ENCODE results near the gene RAB24. TPM values are rescaled to one million over a fixed set of nuclear protein-coding genes. Genes with fewer than 3 reads are reported as not detected.

RAB24 gene
- polyA plus RNA-seq, 1 donor from 2014 or later: 79.0 TPM

DNA sequence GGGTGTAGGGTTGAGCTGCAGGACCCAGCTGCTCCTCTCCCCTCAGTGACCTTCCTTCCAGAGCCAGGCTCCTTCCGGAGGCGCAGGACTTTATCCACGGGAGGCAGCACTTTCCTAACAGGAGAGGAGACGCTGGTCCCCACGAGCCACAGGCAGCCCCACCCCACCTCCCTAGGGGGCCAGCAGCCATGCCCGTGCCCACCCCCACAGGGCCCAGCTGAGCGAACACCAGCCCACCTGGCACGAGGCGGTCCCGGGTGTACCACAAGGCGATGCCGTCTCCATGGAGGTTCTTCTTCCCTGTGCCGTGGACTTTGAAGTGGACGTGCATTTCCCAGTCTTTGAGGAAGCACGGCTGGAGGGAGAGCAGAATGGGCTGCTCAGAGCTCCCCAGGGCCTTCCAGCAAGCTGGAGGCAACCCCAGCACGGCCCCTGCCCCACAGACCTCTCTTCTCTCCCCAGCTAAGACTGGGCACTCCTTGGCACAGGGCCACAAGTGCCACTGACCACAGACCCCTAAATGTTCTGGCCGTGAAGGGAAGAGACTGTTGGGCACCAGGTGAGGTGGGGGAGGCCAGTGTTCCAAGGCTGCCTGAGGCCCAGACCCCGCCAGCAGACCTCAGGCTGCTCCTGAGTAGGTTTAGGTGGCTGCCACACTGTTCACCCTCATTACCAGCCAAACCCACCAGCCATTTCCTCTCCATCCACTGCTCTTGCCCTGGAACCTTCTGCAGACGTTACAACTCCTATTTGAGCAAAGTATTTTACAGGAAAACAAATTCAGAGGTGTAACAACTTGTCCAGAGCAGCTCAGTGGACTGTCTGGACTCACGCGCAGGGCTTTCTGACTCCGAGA lies 35.0 kb upstream of the RAB24 start:
- Histone ChIP-seq H2AFZ (ENCODE audit: low read depth, low read length) (no peak overlapping the region), H3K27me3 (ENCODE audit: insufficient read depth, low read depth, low read length) (no peaks in the 10 kb centered on the region), H3K4me3 (ENCODE audit: low read length) (no peak overlapping the region), H3K36me3 (ENCODE audit: insufficient read depth, low read length) (no peaks in the 10 kb centered on the region), H4K20me1 (ENCODE audit: insufficient read depth) (no peaks in the 10 kb centered on the region), H3K79me2 (replicated peaks; ENCODE audit: insufficient read depth, low read length) (peaks cover 13% of the 10 kb centered on the region), H3K4me2 (ENCODE audit: low read length) (no peak overlapping the region), H3F3A (ENCODE audit: insufficient read depth, low read length, poor library complexity, severe bottlenecking) (no peaks in the 10 kb centered on the region), H3K9ac (ENCODE audit: low read length) (no peak overlapping the region), H3K9me3 (ENCODE audit: low read length) (no peaks in the 10 kb centered on the region), H3K9me2 (ENCODE audit: insufficient read depth, low read length) (no peaks in the 10 kb centered on the region), H3K27ac (ENCODE audit: low read length) (no peak overlapping the region)
- TF ChIP-seq EZH2 (IDR thresholded peaks at IDR 0.05; ENCODE audit: borderline replicate concordance, insufficient read depth, low read length, poor library complexity, severe bottlenecking): no peak
- no peak for TF ChIP-seq REST (IDR thresholded peaks at IDR 0.05; ENCODE audit: borderline replicate concordance)
- TF ChIP-seq RAD21 (conservative IDR thresholded peaks at IDR 0.05): no peak

DNA sequence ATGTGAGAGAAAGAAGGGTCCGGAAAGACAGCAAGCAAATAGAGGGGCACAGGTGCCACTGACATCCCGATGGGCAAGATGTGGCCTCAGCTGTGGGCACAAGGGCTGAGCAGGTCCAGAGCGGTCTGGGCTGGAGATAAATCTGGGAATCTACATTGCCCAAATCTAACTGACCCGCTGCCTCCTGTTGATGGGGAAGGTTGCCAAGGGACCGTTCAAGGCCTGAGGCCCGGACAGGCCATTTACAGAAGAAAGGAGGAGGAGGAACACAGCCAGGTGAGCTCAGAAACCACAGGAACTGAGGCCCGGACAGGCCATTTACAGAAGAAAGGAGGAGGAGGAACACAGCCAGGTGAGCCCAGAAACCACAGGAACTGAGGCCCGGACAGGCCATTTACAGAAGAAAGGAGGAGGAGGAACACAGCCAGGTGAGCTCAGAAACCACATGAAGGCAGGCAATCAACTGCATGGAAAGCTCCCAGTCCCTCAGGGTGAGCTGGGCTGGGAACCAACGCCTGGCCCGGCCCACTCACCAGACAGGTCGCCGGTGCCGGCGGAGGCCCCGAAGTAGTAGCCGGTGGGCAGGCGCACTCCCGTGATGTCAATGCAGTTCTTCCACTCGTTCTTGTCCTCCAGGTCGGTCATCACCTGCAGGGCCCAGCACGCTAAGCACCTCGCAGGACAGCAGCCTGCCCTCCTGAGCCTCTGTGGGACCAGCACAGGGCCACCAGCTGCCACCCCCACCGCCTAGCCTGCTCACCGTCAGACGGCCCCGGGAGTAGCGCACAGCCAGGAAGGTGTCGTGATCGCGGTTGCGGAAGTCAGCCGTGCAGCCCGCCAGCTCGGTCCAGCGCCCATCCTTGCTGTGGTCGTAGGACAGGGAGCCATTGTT lies 33.3 kb upstream of the RAB24 start:
- Histone ChIP-seq H3K4me3 (ENCODE audit: low read length) (no peak overlapping the region), H2AFZ (ENCODE audit: low read depth, low read length) (no peak overlapping the region), H3K9me3 (ENCODE audit: low read length) (no peaks in the 10 kb centered on the region), H3K27me3 (ENCODE audit: insufficient read depth, low read depth, low read length) (no peaks in the 10 kb centered on the region), H3K36me3 (ENCODE audit: insufficient read depth, low read length) (no peaks in the 10 kb centered on the region), H3K4me2 (ENCODE audit: low read length) (no peak overlapping the region), H3K9ac (ENCODE audit: low read length) (no peak overlapping the region), H4K20me1 (ENCODE audit: insufficient read depth) (no peaks in the 10 kb centered on the region), H3F3A (ENCODE audit: insufficient read depth, low read length, poor library complexity, severe bottlenecking) (no peaks in the 10 kb centered on the region), H3K9me2 (ENCODE audit: insufficient read depth, low read length) (no peaks in the 10 kb centered on the region), H3K79me2 (replicated peaks; ENCODE audit: insufficient read depth, low read length) (peaks cover 9% of the 10 kb centered on the region), H3K27ac (ENCODE audit: low read length) (no peak overlapping the region)
- TF ChIP-seq TAF1 (IDR thresholded peaks at IDR 0.05; ENCODE audit: low read depth): no peak
- no peak for TF ChIP-seq MXI1 (conservative IDR thresholded peaks at IDR 0.05; ENCODE audit: poor library complexity, severe bottlenecking)
- TF ChIP-seq CTCF (IDR thresholded peaks at IDR 0.05; ENCODE audit: poor library complexity, severe bottlenecking): no peak
- TF ChIP-seq EZH2 (IDR thresholded peaks at IDR 0.05; ENCODE audit: borderline replicate concordance, insufficient read depth, low read length, poor library complexity, severe bottlenecking): no peak
- no peak for TF ChIP-seq POLR2AphosphoS5 (IDR thresholded peaks at IDR 0.05)
- no peak for TF ChIP-seq REST (IDR thresholded peaks at IDR 0.05; ENCODE audit: borderline replicate concordance)
- TF ChIP-seq SMC3 (conservative IDR thresholded peaks at IDR 0.05; ENCODE audit: poor library complexity): no peak
- TF ChIP-seq EP300 (conservative IDR thresholded peaks at IDR 0.05; ENCODE audit: poor library complexity, severe bottlenecking): no peak

All from neural cell (in vitro differentiated cells).